Activated CD8-positive, alpha-beta T cell treated with anti-CD3 and anti-CD28 coated beads for 36 hours (primary cell): Measurements from ENCODE around the gene ZNF416. TPM values are rescaled to one million over a fixed set of nuclear protein-coding genes. Genes with fewer than 3 reads are reported as not detected.

ENCODE experiments used
- ATAC-seq: fragments of 200-7000 bp; cut with Tn5 transposase; one replicate; pipeline ENCODE4 v1.10.0; 2021; ENCODE audit warnings: mild to moderate bottlenecking, moderate library complexity
- CTCF ChIA-PET: fragments of 350-600 bp; sonication (Branson Sonifier 250); formaldehyde crosslinking; loops from one replicate; lab custom pipeline; 2021; ENCODE audit warnings: antibody characterized with exemption; lab: Charles Lee
- POLR2A ChIA-PET: fragments of 350-600 bp; sonication (Branson Sonifier 250); formaldehyde crosslinking; loops from one replicate; lab custom pipeline; 2021; ENCODE audit warnings: antibody characterized with exemption; lab: Charles Lee
- DNase-seq: peaks from one replicate; pipeline ENCODE4 v3.0.0-alpha.2; 2020
- H3K27ac Mint-ChIP-seq: one replicate; pipeline ENCODE4 v1.8.0; 2021; ENCODE audit warnings: mild to moderate bottlenecking, mixed read lengths
- H3K27me3 Mint-ChIP-seq: one replicate; pipeline ENCODE4 v1.8.0; 2021; ENCODE audit warnings: mixed read lengths
- H3K36me3 Mint-ChIP-seq: one replicate; pipeline ENCODE4 v1.8.0; 2021; ENCODE audit warnings: low read depth, mixed read lengths
- H3K4me1 Mint-ChIP-seq: one replicate; pipeline ENCODE4 v1.8.0; 2021; ENCODE audit warnings: low read depth, mixed read lengths
- H3K4me3 Mint-ChIP-seq: one replicate; pipeline ENCODE4 v1.8.0; 2021; ENCODE audit warnings: mild to moderate bottlenecking, moderate library complexity, mixed read lengths
- H3K9me3 Mint-ChIP-seq: one replicate; pipeline ENCODE4 v1.8.0; 2021; ENCODE audit warnings: mixed read lengths
- intact Hi-C: fragments of 100-400 bp; cut with micrococcal nuclease; formaldehyde crosslinking; loops from one replicate; pipeline ENCODE4 v1.10.0; 2022
- total RNA-seq, 2 experiments: library from RNA; stranded (reverse); gene quantifications; one replicate each; pipeline ENCODE4 v1.2.3, GENCODE V29; 2021
- TF ChIP-seq, protein P1 (sequence below): fragments of 200-600 bp; IDR thresholded peaks from one replicate; pipeline ENCODE4 v1.8.0; 2022; ENCODE audit warnings: antibody characterized with exemption, mild to moderate bottlenecking

Gene ZNF416
- total RNA-seq, 2 experiments from 2014 or later, result 2.5 to 3.2 TPM

DNA sequence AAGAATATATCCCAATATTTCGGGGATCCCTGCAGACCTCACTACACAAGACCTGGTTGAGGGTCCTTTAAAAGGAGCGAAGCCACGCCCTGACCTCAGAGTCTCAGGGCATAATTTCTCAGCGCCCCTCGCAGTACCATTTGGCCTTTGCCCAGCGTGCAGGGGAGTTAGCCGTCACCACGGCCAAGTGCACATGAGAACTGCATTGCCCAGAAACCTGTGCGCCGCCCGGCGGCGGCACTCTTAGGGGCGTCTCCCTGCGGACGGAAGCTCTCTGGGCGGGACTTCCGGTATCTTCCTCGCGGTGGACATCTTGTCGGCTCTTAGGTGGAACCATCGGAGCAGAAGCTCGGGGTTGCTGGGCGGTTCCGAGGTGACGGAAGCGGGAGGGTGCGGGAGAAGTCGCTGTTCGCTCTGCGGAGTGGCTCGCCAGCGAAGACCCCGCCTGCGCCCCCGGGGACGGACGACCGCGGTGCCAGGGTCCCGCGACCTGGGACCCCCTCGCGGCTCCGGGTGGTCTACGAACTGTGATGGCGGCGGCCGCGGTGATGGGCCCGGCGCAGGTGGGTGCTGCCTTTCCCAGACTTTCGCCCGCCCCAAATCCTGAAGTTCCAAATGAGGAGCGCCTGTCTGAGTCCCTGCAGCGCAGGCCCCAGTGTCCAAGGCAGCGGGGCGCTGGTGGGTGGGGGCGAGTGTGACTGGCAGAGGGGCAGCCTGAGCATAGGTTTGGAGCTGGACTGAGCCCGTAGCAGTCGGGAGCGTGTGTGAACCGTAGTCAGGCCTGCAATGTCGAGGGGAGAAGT is 35.4 kb upstream of the ZNF416 start, which contains the start of gene ZNF134:
Gene ZNF134, plus strand, starts transcription at position 302 of the 803 bp plus-strand sequence. CDS start 5,227 bp downstream, outside the sequence.
- intact Hi-C loops, result no loop called here
- ChIA-PET CTCF (interaction anchor here (1.5 kb wide), 1 partner anchor 67 kb away, joined by 5 read pairs; the partner anchor contains the start of gene ZNF551), POLR2A (interaction anchor here (0.6 to 1.1 kb wide), 5 partner anchors 19 to 55 kb away, joined by 3 to 4 read pairs (median 3); partner anchors contain the start of gene ZNF211)
- DNase-seq (peak; percentile 95), ATAC-seq (peak; percentile 100)
- peaks cover 23% of the 10 kb centered on the region for H3K4me1 Mint-ChIP-seq
- H3K4me3 Mint-ChIP-seq, result peak within 1 kb of the TSS; percentile 86
- peak within 1 kb of the TSS; percentile 88 for H3K27ac Mint-ChIP-seq
- peaks cover 52% of the 10 kb centered on the region for H3K9me3 Mint-ChIP-seq
- H3K27me3 Mint-ChIP-seq, result no peaks in the 10 kb centered on the region
- TF ChIP-seq, protein P1, sequence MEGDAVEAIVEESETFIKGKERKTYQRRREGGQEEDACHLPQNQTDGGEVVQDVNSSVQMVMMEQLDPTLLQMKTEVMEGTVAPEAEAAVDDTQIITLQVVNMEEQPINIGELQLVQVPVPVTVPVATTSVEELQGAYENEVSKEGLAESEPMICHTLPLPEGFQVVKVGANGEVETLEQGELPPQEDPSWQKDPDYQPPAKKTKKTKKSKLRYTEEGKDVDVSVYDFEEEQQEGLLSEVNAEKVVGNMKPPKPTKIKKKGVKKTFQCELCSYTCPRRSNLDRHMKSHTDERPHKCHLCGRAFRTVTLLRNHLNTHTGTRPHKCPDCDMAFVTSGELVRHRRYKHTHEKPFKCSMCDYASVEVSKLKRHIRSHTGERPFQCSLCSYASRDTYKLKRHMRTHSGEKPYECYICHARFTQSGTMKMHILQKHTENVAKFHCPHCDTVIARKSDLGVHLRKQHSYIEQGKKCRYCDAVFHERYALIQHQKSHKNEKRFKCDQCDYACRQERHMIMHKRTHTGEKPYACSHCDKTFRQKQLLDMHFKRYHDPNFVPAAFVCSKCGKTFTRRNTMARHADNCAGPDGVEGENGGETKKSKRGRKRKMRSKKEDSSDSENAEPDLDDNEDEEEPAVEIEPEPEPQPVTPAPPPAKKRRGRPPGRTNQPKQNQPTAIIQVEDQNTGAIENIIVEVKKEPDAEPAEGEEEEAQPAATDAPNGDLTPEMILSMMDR, result no peak
- H3K36me3 Mint-ChIP-seq, result peaks cover 54% of the 10 kb centered on the region

DNA sequence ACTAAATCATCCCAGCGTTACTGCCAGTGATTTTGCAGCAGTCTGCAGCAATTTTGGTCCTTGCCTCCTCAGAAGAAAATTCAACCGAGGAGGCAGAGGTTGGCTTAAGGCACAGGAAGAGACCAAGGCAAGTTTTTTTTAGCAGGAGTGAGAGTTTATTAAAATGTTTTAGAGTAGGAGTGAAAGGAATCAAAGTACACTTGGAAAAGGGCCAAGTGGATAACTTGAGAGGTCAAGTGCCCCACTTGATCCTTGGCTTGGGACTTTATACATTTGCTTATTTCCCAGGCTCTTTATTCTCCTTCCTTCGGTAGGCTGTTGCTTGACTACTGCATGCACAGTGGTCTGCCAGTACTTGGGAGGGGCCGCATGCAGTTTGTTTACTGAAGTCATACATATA is 32.4 kb upstream of the ZNF416 start:
- H3K9me3 Mint-ChIP-seq, result peaks cover 45% of the 10 kb centered on the region

DNA sequence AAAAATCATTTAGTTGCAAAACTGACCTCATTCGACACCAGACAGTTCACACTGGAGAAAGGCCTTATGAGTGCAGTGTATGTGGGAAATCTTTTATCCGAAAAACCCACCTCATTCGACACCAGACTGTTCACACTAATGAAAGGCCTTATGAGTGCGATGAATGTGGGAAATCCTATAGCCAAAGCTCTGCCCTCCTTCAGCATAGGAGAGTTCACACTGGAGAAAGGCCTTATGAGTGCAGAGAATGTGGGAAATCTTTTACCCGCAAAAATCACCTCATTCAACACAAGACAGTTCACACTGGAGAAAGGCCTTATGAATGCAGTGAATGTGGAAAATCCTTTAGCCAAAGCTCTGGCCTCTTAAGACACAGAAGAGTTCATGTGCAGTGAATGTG is 28.2 kb upstream of the ZNF416 start:
- no peak overlapping the region for H3K27ac Mint-ChIP-seq

More for the DNA sequence above, 32.4 kb upstream of the ZNF416 start:
- ATAC-seq, result no peak
- H3K36me3 Mint-ChIP-seq, result peaks cover 53% of the 10 kb centered on the region
- peaks cover 13% of the 10 kb centered on the region for H3K4me1 Mint-ChIP-seq
- DNase-seq, result no peak
- no peaks in the 10 kb centered on the region for H3K27me3 Mint-ChIP-seq
- TF ChIP-seq, protein P1, result no peak
- no peak overlapping the region for H3K4me3 Mint-ChIP-seq
- H3K27ac Mint-ChIP-seq, result no peak overlapping the region
- POLR2A ChIA-PET, result interaction anchor here (0.8 kb wide), 1 partner anchor 11 kb away, joined by 3 read pairs; no protein-coding TSS in a partner anchor
- intact Hi-C loops, result no loop called here
- CTCF ChIA-PET, result no interaction called here

DNA sequence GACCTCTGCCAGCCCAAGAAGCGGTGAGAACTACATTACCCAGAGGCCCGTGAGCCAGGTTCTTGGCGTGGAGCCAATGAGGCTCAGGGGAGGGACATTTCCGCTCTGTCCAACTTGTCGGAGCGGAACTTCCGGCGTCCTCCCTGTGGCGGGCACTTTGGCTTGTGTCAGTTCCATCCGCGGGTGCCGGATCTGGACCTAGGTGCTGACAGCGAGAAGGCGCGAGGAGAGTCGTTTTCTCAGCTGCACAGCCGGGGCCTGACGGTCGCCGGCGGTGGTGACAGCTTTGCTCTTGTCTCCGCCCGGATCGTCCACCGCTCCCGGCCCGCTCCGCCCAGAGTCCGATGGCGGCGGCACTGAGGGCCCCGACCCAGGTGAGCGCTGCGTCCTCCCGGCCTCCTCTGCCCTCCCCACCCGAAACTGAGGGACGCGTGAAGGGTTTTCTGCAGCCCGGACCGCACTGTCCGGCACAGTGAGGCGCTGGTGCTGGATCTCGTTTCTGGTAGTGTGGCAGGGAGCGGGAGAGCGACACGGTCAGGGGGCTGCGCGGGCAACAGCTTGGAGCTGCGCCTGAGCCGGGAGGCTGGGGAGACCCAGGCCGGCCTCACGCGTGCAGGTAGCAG is 21.2 kb upstream of the ZNF416 start, which contains the start of gene ZNF530:
Gene ZNF530, plus strand, starts transcription at position 125 of the 623 bp plus-strand sequence. CDS start 4,461 bp downstream, outside the sequence.
- ATAC-seq (peak; percentile 98), DNase-seq (peak; percentile 94)
- Mint-ChIP-seq H3K9me3 (peaks cover 56% of the 10 kb centered on the region), H3K27me3 (no peaks in the 10 kb centered on the region), H3K4me1 (peaks cover 18% of the 10 kb centered on the region), H3K27ac (peak within 1 kb of the TSS; percentile 87), H3K36me3 (peaks cover 40% of the 10 kb centered on the region), H3K4me3 (peak within 1 kb of the TSS; percentile 83)
- TF ChIP-seq, protein P1, result no peak
- POLR2A ChIA-PET, result interaction anchor here (0.5 to 1.2 kb wide), 7 partner anchors 11 to 403 kb away, joined by 3 to 4 read pairs (median 3); partner anchors contain the start of genes ZNF606 and ZNF749
- CTCF ChIA-PET, result no interaction called here
- intact Hi-C loops, result no loop called here

More for the DNA sequence above, 28.2 kb upstream of the ZNF416 start:
- POLR2A ChIA-PET, result interaction anchor here (0.7 kb wide), 1 partner anchor 285 kb away, joined by 3 read pairs; no protein-coding TSS in a partner anchor
- DNase-seq, result no peak
- no peak for ATAC-seq
- intact Hi-C loops, result no loop called here
- Mint-ChIP-seq H3K36me3 (peaks cover 72% of the 10 kb centered on the region), H3K27me3 (no peaks in the 10 kb centered on the region), H3K4me1 (no peaks in the 10 kb centered on the region), H3K9me3 (peaks cover 58% of the 10 kb centered on the region), H3K4me3 (no peak overlapping the region)
- CTCF ChIA-PET, result no interaction called here
- TF ChIP-seq, protein P1, result no peak
